Stimulated activated naive CD8-positive, alpha-beta T cell treated with anti-CD3 and anti-CD28 coated beads, Interleukin-15, amount 100 ng/mL, for 72 hours (primary cell): ENCODE measurements around the gene PSAPL1.

Source experiments
- ATAC-seq: fragments of 150-1000 bp; cut with Tn5 transposase; 2 replicates; pipeline ENCODE4 v1.10.0; 2021; ENCODE audit warnings: mild to moderate bottlenecking, moderate library complexity
- DNase-seq, 2 donors: peaks; one replicate each; pipeline ENCODE4 v3.0.0; 2021 to 2022
- H3K27ac Mint-ChIP-seq, 2 donors: one replicate each; pipeline ENCODE4 v1.8.0; 2022; ENCODE audit warnings: mild to moderate bottlenecking in 2 of 2, mixed read lengths in 2 of 2, moderate library complexity in 2 of 2
- H3K27me3 Mint-ChIP-seq: one replicate; pipeline ENCODE4 v1.8.0; 2022; ENCODE audit warnings: mixed read lengths
- H3K4me1 Mint-ChIP-seq: one replicate; pipeline ENCODE4 v1.8.0; 2022; ENCODE audit warnings: mild to moderate bottlenecking, mixed read lengths
- H3K4me3 Mint-ChIP-seq, 2 donors: one replicate each; pipeline ENCODE4 v1.8.0; 2022; ENCODE audit warnings: mild to moderate bottlenecking in 2 of 2, mixed read lengths in 2 of 2, moderate library complexity in 1 of 2
- H3K9me3 Mint-ChIP-seq, 2 donors: one replicate each; pipeline ENCODE4 v1.8.0; 2022; ENCODE audit warnings: mixed read lengths in 2 of 2

The PSAPL1 gene

DNA sequence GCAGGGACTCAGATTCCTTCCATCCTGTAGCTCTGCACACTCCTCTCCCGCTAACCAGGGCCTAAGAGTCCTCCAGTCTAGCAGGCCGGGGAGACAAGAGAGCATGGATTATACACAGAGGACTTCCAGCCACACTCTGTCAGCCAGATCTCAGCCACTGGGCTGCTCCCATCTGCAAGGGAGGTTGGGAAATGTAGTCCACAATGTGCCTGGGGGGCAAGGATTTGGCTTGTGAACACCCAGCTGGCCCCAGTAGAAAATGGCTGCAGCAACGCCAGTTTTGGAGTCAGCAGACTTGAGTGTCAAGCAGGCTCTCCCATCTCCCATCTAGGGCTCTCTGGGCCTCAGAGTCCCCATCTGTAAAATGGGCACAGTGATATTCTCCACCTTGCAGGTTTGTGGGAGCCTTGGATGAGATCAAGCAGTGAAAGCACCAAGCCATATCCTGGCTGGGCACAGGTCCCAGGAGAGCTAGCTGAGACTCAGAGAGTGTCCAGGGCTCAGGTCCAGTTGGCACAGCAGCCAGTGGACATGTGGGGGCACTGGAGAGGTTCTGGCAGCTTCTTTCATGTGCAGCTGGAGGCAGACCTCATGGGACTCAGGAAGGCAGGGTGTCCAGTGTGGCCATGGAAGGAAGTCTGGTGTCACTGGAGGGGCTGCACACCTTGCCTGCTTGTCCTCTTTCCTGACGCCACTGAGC is 14.6 kb downstream of the PSAPL1 start:
- Mint-ChIP-seq H3K27me3 (peaks cover 5% of the 10 kb centered on the region), H3K4me3 (no peak overlapping the region), H3K4me1 (no peaks in the 10 kb centered on the region), H3K27ac (no peak overlapping the region), H3K9me3 (peaks cover 6 to 18% of the 10 kb centered on the region in 2 donors)
- ATAC-seq (no peak), DNase-seq (no peak)

DNA sequence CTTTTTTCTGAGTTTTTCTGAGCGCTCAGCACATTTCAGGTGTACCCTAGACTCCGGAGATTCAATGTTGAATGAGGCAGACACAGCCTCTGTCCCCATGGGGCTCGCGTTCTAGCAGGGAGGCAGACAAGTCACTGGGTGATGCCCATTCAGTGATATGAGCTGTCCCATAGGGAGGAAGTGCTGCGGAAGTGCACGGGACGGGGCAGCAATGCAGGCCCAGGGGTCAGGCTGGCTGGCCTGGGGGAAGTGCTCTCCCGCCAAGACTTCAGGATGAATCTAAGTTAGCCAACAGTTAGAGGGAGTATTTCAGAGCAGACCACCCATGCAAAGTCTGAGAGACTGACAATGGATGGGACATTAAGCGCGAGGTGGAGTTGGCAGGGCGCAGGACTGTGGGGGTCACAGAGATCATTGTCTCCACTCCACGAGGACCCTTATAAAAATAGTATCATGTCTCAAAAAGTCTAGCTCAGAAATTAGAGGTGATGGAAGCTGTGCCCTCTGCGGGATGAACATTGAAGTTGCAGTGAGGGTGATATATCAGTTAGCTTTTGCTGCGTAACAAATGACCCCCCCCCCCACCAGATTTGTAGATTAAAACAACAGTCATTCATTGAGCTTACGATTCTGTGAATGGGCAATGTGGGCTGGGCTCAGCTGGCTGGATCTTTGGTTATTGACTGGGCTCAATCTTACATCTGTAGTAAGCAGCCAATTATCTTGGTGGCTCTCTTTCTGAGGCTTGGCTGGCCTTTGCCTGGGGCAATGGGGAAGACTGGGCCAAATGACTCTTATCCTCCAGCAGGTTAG is 16.4 kb downstream of the PSAPL1 start:
- ATAC-seq (no peak), DNase-seq (no peak)
- no peak overlapping the region for H3K4me3 Mint-ChIP-seq
- peaks cover 19% of the 10 kb centered on the region for H3K27me3 Mint-ChIP-seq
- no peaks in the 10 kb centered on the region for H3K4me1 Mint-ChIP-seq
- no peak overlapping the region for H3K27ac Mint-ChIP-seq
- H3K9me3 Mint-ChIP-seq: peaks cover 6 to 18% of the 10 kb centered on the region in 2 donors

DNA sequence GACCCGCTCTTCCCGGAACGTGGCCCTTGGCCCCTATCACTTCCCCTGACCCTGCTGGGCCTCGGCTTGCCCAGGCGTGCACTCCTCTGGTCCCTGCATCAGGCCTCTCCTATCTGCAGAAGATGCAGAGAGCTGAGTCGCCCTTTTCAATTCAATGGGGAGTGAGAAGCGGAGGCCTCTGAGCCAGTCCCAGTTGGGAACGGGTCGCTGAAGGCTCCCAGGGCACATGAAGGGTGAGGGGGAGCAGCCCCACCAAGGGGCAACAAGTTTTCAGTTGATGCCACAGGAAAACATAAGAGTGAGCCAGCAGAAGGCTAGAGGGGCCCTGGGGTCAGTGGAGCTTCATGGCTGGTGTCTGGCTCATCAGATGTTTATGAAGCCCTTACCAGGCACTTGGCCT is 17.1 kb downstream of the PSAPL1 start:
- Mint-ChIP-seq H3K9me3 (peaks cover 6 to 18% of the 10 kb centered on the region in 2 donors), H3K27ac (no peak overlapping the region), H3K27me3 (peaks cover 19% of the 10 kb centered on the region), H3K4me1 (no peaks in the 10 kb centered on the region), H3K4me3 (no peak overlapping the region)
- ATAC-seq (no peak), DNase-seq (no peak)

DNA sequence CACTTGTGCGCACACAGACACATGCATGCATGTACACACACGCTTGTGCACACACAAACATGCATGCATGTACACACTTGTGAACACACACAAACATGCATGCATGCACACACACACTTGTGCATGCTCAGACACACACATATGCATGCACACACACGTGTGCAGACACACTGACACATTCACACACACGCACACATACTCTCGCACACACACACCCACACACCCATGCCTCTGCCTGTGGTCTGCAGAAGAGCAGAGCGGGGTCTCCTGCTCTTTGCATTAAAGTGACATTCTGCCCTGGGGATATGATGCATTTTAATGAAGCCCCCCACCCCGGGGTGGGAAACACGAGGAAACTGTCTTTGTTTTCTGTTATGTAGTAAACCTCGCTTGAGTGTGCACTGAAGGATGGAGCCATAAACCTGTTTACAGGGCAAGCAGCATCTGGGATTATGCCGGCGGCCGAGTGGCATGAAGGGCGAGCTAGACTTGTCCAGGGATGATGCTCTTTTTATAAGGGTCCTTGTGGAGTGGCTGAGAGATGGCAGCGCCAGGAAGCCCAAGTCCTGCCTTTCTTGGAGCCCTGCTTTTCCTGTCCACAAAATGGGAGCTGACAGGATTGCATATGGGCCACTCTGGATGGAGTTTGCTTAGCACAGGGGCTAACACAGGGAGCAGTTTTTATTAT is 17.8 kb downstream of the PSAPL1 start:
- ATAC-seq: no peak
- Mint-ChIP-seq H3K4me3 (no peak overlapping the region), H3K27me3 (peaks cover 25% of the 10 kb centered on the region), H3K4me1 (no peaks in the 10 kb centered on the region), H3K27ac (no peak overlapping the region), H3K9me3 (peaks cover 6 to 18% of the 10 kb centered on the region in 2 donors)
- no peak for DNase-seq

DNA sequence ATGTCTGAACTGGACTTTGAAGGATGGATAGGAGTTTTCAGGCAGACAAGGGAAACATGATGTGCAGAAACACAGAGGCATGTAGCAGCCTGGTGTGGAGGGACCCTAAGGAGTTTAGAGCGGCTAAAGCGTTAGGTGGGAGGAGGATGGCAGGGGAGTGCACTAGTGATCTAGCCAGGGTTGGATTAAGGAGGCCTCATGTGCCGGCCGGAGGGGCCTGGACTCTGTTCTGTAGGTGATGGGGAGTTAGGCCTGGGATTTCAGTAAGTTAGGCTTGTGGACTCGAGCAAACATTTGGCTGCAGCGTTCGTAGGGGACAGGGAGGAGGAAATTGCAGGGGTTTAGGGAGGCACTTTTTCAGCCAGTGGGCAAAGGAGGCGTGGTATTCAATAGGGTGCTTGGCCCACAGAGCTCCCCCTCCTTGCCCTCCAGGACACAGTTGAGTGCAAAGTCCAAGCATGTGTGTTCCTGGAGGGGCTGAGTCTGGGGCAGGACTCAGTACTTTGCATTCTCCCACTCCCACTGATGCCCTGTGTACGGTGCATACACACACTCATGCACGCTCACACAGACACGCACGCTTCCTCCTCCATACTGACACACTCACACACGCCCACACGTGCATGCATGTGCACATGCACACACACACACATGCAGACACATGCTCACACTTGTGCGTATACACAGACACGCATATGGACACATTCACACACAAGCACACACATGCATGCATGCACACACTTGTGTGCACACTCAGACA is 18.6 kb downstream of the PSAPL1 start:
- Mint-ChIP-seq H3K27me3 (peaks cover 30% of the 10 kb centered on the region), H3K27ac (peak overlapping the region in 1 of 2 donors; percentile 65), H3K4me3 (no peak overlapping the region), H3K4me1 (no peaks in the 10 kb centered on the region), H3K9me3 (peaks cover 11 to 18% of the 10 kb centered on the region in 2 donors)
- DNase-seq (no peak), ATAC-seq (no peak)

DNA sequence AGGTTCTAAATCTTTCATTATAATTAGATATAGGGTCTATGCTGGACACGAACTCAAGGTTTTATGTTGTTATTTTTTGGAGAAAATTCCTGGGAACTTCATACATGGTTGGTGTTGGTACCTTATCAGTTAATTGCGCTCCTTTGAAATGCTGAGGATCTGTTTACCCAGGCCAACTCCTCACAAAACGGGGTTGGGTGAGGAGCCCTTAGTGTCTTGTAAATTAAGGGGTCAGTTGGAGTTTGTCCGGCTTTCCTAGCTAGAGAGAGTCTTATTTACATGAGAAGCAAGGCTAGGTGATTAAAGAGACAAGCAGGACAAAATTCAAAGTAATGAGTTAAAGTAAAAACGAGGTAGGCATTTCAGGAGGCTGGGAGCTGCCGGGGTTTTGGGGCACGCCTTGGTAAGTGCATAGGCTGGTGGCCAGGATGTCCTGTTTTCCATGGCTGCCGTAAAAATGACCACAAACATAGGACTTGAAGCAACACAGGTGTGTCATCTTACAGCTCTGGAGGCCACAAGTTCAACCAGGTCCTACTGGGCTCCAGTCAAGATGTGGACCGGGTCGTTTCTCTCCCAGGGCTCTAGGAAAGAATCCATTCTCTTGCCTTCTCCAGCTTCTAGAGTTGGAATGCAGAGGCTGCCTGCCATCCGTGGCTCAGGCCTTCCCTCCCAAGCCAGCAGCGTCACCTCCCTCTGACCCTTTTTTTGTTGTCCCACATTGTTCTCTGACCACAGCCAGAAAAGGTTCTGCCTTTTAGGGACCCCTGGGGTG is 19.8 kb downstream of the PSAPL1 start:
- peaks cover 30% of the 10 kb centered on the region for H3K27me3 Mint-ChIP-seq

DNA sequence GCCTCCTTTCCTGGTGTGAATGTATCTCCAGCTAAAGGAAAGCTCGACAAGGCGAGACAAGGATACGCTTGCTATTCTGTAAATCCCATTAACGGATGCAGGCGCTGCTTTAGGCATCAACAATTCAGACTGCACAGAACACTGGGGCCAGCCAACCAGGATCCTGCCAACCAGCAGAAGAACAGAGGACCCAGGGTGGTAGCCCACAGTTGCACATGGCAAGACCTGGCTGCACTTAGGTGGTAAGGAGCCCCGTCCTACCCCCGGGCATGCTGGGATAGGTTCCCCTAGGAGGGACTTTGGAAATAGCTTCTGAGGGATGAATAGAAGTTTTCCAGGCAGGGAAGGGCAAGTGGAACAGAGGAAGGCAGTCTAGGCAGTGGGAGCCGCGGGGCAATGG is 20.7 kb downstream of the PSAPL1 start:
- Mint-ChIP-seq H3K9me3 (peaks cover 15 to 24% of the 10 kb centered on the region in 2 donors), H3K27ac (no peak overlapping the region), H3K4me3 (no peak overlapping the region), H3K27me3 (peaks cover 30% of the 10 kb centered on the region), H3K4me1 (no peaks in the 10 kb centered on the region)
- ATAC-seq (no peak), DNase-seq (no peak)

More for the DNA sequence above, 19.8 kb downstream of the PSAPL1 start:
- Mint-ChIP-seq H3K27ac (no peak overlapping the region), H3K9me3 (peaks cover 11 to 19% of the 10 kb centered on the region in 2 donors), H3K4me3 (no peak overlapping the region), H3K4me1 (no peaks in the 10 kb centered on the region)
- ATAC-seq (no peak), DNase-seq (no peak)

DNA sequence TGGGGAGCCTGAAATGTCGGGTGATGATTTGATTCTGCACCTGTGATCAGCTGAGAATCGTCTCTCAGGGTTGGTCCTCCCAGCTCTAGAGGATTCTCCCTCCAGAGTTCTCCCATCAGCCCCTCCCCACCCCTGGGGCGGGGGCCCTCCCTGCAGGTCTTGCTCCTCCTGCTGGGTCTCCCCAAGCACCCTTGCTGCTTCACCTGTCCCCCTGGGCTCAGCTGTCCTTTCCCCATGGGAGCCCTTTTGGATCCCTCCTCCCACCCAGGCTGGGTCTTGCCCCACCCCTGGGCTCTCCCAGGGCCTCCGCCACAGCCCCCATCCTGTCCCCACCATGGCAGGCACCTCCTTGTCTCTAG is 22.2 kb downstream of the PSAPL1 start:
- H3K9me3 Mint-ChIP-seq: peaks cover 16 to 27% of the 10 kb centered on the region in 2 donors
- H3K27me3 Mint-ChIP-seq: peaks cover 30% of the 10 kb centered on the region
- no peaks in the 10 kb centered on the region for H3K4me1 Mint-ChIP-seq
- peak in 1 of 2 donors; percentile 7 for DNase-seq
- no peak overlapping the region for H3K27ac Mint-ChIP-seq
- ATAC-seq: no peak
- H3K4me3 Mint-ChIP-seq: no peak overlapping the region

DNA sequence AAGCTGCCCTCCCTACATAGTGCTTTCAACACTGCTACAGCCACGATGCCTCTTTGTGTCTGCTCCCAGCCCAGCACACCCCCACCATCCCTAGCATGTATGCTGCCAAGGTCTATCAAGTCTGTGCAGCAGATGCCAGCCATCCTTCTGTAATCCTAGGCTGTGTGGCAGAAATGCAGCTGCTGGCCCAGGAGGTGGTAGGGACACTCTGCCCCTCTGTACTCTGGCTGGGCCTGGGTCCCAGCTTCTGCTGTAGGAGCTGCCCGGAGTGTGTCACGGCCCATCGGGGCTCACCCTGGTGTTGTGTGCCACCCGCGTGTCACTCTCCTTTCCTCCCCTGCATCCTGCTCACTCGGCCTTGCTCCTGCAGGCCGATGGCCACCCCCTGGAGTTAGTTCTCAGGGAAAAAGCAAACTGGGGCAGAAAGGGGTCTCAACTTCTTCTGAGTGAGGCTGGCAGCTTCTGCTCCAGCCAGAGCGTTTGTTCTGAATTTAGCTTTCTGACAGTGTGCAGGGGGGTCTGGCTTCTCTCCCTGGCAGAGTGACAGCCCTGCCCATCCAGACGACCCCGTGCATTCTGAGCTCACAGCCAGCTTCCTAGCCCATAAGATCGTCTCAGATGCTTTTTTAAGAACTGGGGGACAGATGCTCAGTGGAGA is 22.7 kb downstream of the PSAPL1 start:
- peaks cover 34% of the 10 kb centered on the region for H3K27me3 Mint-ChIP-seq
- H3K4me1 Mint-ChIP-seq: no peaks in the 10 kb centered on the region
- no peak for ATAC-seq
- peaks cover 16 to 33% of the 10 kb centered on the region in 2 donors for H3K9me3 Mint-ChIP-seq
- peak overlapping the region in 1 of 2 donors; percentile 71 for H3K27ac Mint-ChIP-seq
- DNase-seq: no peak
- no peak overlapping the region for H3K4me3 Mint-ChIP-seq

DNA sequence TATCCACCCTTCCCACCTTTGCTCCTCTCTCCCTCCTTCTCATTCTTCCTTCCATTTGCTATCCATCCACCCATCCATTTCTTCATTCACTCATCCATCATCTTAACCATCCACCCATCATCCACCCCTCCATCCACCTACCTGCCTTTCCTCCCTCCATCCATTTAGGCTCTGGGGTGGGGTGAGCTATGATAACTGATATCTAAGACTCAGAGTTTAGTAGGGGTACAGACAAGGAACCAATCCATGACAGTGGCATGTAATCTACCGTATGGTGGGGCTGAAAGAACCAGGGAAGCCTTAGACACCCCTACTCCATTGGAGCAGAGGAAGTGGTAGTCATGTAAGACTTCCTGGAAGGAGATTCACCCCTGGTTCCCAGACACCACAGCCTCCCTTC is 23.2 kb downstream of the PSAPL1 start:
- H3K4me3 Mint-ChIP-seq: no peak overlapping the region
- H3K9me3 Mint-ChIP-seq: peaks cover 16 to 33% of the 10 kb centered on the region in 2 donors
- H3K4me1 Mint-ChIP-seq: no peaks in the 10 kb centered on the region
- peaks cover 35% of the 10 kb centered on the region for H3K27me3 Mint-ChIP-seq
- ATAC-seq: no peak
- no peak overlapping the region for H3K27ac Mint-ChIP-seq
- no peak for DNase-seq

DNA sequence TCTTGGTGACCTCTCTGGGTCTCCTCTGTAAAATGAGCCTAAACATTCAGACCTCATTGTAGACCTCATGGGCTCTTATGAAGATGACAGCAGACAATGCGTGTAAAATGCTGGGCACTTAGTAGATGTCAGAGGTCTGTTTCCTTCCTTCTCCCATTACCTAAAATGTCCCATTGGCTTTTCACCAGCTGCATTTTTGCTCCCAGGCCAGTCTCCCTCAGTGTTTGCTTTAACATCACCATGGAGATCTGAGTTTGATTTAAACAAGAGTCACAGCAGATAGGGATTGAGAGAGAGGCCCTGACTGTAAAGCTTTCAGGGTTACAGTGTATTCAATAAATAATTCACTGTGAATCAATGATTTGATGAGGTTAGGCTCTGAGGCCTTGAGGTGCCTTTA is 24.3 kb downstream of the PSAPL1 start:
- no peak for DNase-seq
- H3K9me3 Mint-ChIP-seq: peaks cover 16 to 39% of the 10 kb centered on the region in 2 donors
- peaks cover 42% of the 10 kb centered on the region for H3K27me3 Mint-ChIP-seq
- H3K4me1 Mint-ChIP-seq: no peaks in the 10 kb centered on the region
- H3K4me3 Mint-ChIP-seq: no peak overlapping the region
- ATAC-seq: no peak
- H3K27ac Mint-ChIP-seq: no peak overlapping the region

DNA sequence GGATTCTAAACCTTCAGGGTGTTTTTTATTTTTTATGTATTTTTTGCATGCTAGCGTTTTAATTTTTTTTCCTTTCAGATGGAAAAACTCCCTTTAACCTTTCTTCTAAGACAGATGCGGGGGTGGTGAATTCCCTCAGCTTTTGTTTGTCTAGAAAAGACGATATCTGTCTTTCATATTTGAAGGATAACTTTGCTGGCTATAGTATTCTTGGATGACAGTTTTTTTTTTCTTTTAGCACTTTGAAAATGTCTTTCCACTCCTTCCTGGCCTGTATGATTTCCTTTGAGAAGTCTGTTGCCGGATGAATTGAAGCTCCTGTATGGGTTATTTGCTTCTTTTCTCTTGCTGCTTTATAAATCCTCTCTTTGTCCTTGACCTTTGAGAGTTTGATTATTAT is 26.6 kb downstream of the PSAPL1 start:
- Mint-ChIP-seq H3K4me3 (no peak overlapping the region), H3K27me3 (peaks cover 27% of the 10 kb centered on the region), H3K27ac (no peak overlapping the region), H3K4me1 (no peaks in the 10 kb centered on the region), H3K9me3 (peaks cover 16 to 39% of the 10 kb centered on the region in 2 donors)
- DNase-seq (no peak), ATAC-seq (no peak)

DNA sequence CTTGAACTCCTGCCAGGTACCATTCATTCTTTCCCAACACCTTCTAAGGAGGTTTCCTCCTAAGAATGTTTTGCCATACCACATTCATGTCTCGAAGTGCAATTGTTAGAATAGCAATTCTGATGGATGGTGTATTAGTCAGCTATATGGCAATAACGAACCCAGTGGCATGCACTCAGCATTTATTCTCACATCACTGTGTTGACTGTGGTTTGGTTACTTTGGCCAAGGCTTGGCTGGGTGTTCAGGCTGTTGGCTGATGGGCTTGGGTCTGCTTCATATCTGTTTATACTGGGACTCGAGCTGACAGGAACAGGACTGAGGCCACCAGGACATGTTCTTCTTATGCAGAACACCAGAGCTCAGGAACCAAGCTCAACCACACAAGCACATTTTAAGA is 31.7 kb downstream of the PSAPL1 start:
- H3K27ac Mint-ChIP-seq: no peak overlapping the region
- H3K4me1 Mint-ChIP-seq: no peaks in the 10 kb centered on the region
- H3K4me3 Mint-ChIP-seq: no peak overlapping the region
- H3K9me3 Mint-ChIP-seq: peaks cover 8 to 35% of the 10 kb centered on the region in 2 donors
- ATAC-seq: no peak
- peaks cover 31% of the 10 kb centered on the region for H3K27me3 Mint-ChIP-seq
- no peak for DNase-seq

DNA sequence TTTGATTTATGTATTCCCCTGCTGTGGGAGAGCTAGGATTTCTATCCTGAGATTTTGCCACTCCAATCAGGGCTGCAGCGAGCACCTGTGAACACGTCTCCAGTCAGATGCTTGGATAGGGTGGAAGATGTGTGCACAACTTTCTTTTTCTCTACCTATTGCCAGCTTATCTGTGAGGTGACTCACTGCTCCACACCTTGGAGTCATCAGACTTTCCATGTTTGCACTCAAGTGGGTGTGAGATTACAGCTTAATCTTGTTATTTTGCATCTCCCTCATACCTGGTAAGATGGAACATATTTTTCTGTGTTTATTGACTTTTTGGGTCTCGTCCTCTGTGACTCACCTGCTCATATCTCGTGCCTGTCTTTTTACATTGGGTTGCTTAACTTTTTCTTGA is 32.2 kb downstream of the PSAPL1 start:
- ATAC-seq (no peak), DNase-seq (no peak)
- no peak overlapping the region for H3K4me3 Mint-ChIP-seq
- H3K4me1 Mint-ChIP-seq: no peaks in the 10 kb centered on the region
- H3K27me3 Mint-ChIP-seq: peaks cover 35% of the 10 kb centered on the region
- H3K27ac Mint-ChIP-seq: no peak overlapping the region
- peaks cover 8 to 31% of the 10 kb centered on the region in 2 donors for H3K9me3 Mint-ChIP-seq
